Embryonic facial prominence (tissue), 1 donor: ENCODE results near the gene SCPEP1.
"Not testable (repeated sequence)": the region's sequence is repeated elsewhere in the genome, so short reads cannot be mapped to it uniquely, and the experiment has no call there.

Experiments
- DNase-seq: peaks from one replicate; pipeline ENCODE4 v3.0.0-alpha.2; 2016; ENCODE audit errors: extremely low spot score

The SCPEP1 gene

GRCh38 chr17:56977673-56978395, at the start of gene SCPEP1:
Gene SCPEP1, plus strand, starts transcription at chr17:56978131. Its CDS starts 29 bp downstream, at chr17:56978160.
- peak; percentile 62 for DNase-seq

DNA sequence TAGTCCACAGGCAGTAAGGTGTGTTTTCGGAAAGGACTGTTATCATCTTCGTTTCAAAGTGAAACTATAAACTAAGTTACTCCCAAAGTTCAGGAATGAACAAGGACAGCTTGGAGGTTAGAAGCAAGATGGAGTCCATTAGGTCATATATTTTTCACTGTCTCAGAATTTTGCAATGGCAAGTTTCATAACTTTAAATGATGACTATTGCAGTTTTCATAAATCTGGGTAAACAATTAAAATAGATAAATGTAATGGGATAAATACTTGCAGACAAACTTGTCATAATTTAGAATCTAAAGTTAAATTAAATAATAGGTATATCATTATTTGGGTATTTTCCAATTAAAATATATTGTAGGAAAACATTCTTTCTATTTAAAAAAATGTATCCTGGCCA, 49.3 kb upstream of the SCPEP1 start:
- DNase-seq, result no peak

DNA sequence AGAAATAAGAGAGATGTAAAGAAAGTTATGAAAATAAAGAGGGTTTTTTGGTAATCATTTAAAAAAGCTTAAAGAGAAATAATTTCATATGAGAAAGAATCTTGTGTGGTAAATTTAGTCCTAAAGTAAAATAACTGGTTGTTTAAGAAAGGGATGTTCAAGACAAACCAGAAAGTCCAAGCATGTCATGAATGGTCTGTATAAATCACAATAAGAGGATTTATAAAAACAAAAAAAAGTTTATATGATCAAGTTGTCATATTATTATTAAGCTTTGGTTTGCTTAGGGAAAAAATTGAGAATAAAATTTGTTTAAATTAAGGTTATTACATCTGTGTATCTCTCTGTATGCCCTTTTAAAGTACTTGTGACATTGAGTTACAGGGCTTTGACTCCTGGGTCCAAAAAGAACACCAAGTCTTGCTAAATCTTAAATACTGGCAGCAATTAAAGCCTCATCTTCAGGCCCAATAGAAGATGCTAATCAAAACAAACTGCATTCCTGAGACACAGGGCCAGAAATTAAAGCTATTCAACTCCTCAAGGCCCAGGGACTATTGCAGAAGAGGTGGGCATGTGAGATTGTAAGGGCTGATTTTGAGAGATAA, 48.5 kb upstream of the SCPEP1 start:
- no peak for DNase-seq

- DNase-seq, result no peak
These were observed 47.1 kb upstream of the SCPEP1 start for GRCh38 chr17:56930739-56931337.

DNA sequence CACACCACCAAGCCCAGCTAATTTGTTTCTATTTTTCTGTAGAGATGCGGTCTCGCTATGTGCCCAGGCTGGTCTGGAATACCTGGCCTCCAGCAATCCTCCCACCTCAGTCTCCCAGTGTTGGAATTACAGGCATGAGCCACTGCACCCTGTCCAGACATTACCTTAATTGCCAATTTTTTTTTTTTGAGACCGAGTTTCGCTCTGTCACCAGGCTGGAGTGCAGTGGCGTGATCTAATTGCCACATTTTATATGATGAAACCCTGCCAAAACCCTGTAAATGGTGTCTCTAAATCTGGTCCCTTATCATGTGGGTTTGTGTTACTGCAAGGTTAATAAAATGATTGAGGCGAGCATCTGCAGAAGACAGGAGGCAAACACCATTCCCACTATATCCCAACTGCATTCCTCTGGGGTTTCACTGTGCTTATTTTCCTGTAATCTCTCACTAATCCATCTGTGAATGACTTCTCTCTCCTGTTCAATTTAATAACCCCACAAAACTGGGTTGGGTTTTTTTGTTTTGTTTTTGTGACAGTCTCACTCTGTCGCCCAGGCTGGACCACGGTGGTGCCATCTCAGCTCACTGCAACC, 44.7 kb upstream of the SCPEP1 start:
- no peak for DNase-seq

DNA sequence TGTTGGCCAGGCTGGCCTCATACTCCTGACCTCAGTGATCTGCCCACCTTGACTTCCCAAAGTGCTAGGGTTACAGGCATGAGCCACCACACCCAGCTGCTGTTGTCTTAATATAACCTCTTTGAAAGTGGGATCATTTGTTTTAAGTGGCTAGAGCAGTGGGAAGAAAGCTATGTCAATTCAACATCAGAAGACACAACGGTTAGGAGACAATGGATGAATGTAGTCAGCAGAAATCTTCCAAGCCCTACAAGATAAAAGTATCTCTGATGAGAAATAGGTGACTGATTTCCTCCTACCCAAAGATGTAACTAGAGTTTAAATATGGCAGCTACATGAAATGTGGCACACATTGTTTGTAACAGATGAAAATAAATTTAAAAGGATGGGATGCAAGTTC, 44.1 kb upstream of the SCPEP1 start:
- DNase-seq, result no peak

DNA sequence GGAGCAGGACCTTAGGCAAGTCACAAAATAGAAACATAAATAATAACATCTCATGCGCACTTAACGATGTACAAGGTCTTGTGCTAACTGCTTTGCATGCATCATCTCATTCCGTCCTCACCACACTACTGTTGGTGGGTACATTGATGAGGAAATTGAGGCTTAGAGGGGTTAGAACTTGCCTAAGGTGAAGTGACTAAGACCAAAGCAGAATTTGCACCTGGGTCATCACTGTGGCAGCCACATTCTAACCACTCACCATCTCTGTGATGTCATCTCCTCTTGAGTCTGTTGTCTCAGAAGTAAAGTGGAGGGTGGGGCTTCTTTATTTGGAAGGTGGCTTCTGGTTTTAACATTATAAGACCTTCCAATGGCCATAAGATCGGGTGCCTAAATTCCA, 43.7 kb upstream of the SCPEP1 start:
- DNase-seq, result no peak

DNA sequence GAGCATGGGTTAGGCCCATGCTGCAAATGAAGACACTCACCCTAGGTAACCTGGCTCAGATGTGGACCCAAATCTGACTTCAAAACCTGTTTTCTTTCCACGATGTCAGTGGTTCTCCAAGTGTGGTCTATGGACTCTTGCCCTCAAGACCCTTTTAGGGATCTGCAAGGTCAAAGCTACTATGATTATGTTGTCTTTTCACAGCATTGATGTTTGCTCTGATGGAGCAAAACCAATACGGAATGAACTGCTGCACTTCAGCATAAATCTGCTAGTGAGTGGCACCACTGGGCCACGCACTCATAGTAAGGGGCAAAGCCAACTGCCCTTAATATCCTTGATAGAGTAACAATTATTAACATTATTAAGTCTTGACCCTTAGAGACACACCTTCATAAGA, 42.5 kb upstream of the SCPEP1 start:
- DNase-seq, result no peak

DNA sequence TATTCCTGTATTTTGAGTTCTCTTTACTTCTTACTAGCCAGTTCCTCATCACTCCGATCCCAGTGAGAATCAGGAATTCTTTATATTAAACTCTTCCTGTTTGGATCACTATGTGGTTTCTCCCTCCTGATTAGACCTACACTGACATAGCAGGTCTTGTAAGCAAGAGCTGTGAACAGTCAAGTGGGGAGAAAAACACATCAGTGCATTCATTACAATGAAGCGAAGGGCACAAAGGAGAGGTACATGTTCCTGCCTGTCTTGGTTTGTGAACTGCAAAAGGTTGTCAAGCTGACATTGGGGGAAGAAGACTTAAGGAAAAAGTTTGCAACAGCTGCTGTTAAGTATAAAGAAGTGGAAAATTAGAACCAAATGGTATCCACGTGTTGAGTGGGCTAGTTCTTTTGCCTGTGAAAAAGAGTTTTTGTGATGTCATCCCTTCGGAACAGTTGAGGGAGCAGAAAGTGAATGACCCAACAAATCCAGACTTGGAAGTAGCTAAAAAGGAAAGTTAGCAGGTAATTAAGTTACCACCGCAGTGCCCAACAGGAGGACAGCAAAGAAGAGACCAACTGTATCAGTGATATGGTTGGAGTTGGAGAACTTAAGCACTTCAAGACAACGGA, 41.1 kb upstream of the SCPEP1 start:
- no peak for DNase-seq

DNA sequence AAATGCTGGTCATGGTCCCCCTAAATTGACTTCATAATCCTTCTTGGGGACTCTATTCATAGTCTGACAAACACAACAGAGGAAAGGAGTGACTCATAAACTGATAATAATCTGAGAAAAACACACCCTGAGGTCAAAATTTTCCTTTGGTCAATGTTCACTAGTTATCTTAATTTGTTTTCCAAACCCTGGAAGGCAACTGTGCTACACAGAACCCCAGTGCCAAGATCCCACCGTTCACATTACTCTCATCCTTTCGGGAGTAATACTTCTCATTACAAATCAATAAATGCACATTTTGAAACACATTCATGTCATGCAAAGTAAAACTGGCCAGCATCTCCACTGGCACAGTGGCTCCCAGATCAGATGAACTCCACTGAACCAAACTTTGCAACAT, 40.2 kb upstream of the SCPEP1 start:
- DNase-seq, result no peak

DNA sequence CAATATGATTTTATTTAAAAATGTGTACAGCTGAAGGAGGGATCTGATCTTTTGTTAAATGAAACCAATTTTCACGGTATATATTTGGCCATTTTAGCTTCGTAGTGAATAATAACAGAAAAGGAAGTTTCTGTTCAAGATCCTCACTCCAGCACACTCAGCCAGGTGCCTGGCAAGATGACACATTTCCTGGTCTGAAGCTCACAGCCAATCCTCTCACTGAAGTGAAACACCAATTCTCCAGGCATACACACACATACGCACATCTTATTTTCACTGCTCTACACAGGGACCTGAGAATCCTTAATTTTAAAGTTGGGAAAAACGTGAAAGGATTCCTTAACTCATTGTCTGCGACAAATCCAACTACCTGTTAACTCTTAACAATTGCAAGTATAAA, 39.7 kb upstream of the SCPEP1 start:
- DNase-seq, result not testable (repeated sequence)

DNA sequence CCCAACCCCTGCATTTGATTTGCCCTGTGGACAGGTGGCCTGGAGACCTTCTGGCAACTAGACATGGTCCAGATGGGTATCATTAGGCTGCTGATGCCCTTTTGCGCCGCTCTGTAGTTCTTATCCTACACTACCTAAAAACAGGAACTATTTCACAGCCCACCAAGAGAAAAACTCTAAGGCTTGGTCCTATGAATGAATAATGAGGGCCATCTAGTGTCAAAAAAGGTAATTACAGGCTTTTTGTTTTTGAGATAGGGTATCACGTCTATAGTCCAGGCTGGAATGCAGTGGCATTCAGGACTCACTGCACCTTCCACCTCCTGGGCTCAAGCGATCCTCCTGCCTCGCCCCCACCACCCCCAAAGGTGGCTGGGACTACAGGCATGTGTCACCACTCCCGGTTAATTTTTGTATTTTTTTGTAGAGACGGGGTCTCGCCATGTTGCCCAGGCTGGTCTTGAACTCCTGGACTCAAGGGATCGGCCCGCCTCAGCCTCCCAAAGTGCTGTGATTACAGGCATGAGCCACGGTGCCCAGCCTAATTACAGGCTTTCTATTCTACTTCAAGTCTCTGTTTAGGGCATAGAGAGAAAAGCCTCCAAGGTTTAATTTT, 38.0 kb upstream of the SCPEP1 start:
- peak; percentile 20 for DNase-seq

DNA sequence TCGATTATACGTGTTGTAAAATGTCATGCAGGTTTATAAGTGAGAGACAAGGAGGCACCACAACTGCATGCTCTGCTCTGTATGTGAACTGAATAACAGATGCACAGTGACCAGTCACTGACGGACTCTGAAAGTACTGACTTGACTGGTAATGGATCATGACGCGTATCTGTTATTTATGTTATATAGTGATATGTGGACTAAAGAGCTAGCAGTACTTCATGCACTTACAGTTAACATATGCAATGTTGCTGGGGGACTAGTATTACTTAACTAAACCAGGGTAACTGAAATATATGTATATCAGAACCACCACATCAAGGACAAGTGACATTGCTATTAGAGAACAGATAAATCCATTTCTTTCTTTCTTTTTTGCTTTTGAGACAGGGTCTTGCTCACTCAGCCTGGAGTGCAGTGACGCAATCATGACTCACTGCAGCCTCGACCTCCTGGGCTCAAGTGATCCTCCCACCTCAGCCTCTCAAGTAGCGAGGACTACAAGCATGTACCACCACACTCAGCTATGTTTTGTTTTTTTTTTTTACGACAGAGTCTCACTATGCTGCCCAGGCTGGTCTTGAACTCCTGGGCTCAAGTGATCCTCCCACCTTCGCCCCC, 34.3 kb upstream of the SCPEP1 start:
- no peak for DNase-seq

DNA sequence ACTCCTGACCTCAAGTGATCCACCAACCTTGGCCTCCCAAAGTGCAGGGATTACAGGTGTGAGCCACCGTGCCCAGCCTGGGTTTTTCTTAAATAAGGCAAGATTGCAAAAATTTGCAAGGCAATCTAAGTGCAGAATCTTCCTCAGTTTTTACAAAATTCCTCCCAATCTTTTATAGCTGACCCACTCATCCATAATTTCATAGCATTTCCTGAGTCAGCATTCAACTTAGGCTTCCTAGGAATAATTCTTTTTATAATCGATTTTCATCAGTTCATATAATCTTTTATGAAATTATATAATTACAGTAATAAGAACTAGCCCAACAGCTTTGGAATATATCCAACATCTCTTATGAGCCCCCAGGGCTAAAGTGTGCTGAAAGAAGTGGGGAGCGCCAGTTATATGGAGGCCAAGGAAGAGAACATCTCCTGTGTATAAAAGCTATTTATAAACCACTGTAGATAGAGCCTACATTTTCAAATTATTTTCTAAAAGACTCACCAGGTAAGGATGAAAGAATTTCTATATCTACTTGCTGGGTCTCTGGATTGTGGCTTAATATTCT, 31.9 kb upstream of the SCPEP1 start:
- no peak for DNase-seq

DNA sequence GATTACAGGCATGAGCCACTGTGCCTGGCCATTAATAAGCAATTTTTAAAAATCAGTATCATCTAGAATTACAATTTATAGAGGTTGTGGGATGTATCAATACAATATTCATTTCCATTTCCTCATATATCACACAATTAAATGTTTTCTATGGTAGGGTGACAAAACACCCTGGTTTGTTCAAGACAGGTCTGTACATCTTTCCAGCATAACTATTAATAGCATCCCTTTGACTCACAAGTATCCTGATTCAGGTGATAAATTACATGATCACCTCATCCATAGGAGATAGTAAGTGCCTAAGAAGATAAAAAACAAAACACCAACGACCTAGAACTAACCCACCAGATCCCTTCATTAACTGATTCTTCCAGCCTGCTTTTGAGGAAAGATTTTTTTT, 30.2 kb upstream of the SCPEP1 start:
- DNase-seq, result no peak

GRCh38 chr17:56948491-56948890, 29.4 kb upstream of the SCPEP1 start:
- DNase-seq, result no peak

DNA sequence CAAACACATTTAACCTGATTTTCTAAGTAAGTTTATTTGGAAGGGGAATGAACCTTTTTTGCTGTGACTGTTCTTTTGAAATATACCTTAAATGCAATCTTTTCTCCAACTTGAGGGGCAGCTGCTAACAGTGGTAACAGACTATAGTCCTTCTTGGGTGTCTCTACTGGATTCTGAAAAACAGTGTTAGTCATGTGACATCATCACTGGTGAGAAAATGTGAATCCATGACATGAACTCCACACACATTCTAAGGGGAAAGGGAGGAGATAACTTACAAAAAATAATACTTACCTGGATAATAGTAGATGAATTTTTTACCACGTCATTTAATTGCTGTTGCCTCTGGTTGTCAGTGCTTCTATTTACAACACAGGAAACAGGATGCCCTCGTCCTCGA, 28.3 kb upstream of the SCPEP1 start:
- DNase-seq, result no peak

GRCh38 chr17:56956992-56957391, 20.9 kb upstream of the SCPEP1 start:
- DNase-seq, result no peak

DNA sequence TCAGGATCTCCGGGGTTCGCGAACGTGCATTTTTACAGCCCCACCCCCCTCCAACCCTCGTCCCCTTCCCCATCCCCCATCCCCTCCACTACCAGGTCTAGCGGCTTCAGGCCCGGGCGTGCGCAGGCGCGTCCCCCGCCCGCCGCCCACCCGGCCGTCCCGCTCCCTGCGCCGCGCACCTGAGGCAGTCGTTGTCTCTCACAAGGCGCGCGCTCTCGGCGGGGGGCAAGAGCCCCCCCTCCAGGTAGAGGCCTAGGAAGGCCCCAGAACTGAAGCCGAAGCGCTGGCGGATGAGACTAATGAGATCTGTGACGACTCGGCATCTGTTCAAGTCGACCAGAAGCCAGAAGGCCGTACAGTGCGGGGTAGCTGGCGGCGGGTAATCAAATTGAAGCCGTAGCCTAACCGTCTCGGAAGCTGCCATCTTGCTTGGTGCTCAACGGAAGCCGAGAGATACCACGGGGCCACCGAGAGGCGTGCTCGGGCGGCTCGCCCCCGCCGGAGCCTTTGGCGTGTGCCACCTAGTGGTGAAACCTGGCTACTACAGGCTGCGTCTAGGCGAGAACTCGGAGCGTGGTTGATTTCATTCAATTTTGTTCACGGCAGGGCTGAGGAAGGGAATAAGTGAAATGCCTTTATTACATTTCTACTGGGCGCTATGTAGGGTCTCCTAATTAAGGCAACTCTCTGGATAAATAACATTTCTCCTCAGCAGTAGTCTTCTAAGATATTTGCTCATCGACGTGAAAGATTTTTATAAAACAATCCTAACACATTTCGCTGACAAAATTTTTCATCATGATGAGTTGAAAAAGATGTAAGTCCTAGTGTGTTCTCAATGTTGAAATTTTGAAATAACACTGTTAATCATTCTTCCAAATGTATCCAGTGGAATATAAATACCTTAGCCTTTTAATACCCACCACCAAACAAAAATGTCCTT, 17.1 kb upstream of the SCPEP1 start, which contains the start of gene COIL:
COIL (minus strand) TSS at position 455 of the 943 bp plus-strand sequence; CDS start at position 424, 31 bp downstream.
- peak; percentile 80 for DNase-seq

GRCh38 chr17:56965241-56965640, 12.7 kb upstream of the SCPEP1 start:
- not testable (repeated sequence) for DNase-seq
